Activated T-cell treated with anti-CD3 and anti-CD28 coated beads, Interleukin-2, amount 50 U/mL, for 1 hour (primary cell): Measurements from ENCODE around the gene BCAS3.

ENCODE experiments used
- DNase-seq: peaks from one replicate; pipeline ENCODE4 v3.0.0-alpha.2; 2020

Gene BCAS3

DNA sequence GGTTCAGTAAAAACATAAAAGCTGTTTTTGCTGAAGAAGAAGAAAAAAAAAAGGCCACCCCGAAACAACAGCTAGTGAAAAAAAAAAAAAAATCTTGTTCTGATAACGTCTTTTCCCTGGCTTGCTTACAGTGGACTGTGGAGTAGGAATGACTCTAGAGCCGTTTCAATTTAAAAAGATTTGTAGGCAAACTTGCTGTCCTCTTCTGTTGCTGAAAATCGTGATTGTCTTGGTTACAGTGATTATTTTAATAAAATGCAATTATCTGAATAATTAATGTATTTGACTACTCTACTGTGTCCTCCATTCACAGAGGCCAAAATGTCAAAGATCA is 531.4 kb downstream of the BCAS3 start:
- DNase-seq: no peak

DNA sequence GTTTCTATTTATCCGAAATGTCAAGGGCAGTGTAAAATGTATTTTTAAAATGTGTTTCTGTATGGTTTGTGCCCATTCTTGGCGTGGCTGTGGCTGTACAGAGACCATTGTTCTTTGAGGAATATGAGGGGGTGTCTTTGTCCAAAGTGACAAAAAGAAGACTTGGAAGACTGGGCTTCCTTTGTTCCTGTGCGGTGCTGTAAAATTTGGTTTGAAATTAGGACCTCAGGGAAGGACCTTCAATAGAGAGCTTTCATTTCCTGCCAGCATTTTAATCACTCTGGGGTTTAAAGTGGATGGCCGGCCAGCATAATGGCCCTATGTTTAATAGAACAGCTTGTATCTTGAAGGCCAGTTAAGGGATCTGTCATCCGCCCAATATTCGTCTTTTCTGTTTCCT is 531.9 kb downstream of the BCAS3 start:
- DNase-seq: no peak

DNA sequence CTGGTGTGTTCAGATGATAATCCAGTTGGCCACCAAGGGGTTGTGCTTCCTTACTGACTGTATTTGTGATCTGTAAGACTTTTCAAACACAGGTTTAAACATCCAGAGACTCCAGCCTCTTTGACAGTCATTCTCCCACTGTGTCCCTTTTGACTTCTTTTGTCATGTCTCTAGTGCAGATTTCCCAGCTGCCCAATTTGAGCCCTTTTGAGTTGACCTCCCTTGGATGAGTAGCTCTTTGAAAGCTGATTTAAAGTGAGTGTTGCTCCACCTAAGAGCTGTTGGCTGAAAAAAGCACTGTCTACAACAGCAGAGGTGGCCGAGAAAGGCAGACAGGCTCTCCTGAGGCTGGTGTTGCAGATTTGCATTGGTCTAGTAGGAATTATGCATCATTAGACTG is 533.6 kb downstream of the BCAS3 start:
- no peak for DNase-seq

DNA sequence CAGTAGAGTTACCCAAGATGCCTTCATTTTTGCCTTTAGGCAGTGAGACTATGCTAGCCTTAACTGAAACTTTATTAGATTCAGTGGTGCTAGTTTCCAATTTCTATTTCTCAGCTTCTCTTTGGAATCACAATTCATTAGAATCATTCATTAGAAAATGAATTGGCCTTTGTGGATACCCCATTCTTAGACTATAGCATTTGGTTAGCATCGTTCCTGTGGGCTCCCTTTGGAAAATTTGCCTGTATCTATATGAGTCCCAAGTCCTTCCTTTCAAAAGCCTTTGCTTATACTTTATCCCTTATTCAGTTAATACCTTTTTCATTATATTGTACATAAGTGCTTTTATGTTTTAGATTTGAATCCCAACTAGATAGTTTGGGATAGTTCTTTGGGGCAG is 535.0 kb downstream of the BCAS3 start:
- no peak for DNase-seq

DNA sequence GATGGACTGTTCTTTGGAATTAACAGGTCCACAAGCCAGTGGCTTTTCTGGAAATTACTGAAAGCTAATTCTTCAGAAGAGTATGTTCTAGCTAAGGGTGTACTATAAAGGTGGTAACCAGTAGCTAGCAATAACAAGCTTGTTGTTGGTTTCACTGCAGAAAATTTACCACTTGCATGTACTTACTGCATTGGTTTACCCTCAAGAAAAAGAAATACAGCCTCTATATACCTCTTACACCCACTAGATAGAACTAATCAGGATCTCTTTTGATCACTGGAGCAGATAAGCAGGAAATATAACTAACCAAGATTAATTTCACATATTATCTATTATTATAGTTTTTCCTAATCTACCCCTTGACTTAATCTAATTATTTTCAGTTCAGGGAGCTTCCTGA is 537.1 kb downstream of the BCAS3 start:
- no peak for DNase-seq

DNA sequence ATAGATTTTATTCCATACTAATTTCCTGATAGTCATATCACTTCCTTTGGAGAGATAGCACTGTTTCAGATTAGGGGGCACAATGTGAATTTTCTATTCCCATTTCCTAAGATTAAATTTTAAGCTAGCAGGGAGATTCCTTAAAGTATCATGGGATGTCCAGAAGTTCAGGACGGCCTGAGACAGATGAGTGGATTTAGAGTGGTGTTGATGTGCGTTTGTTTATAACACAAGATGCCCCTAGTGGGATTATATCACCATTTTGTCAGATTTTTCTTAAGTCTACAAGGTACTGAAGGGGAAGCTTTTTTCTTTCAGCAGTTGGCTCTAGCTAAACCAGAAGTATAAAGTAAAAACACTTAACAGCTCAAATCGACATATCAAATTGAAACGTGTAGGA is 538.4 kb downstream of the BCAS3 start:
- DNase-seq: no peak

DNA sequence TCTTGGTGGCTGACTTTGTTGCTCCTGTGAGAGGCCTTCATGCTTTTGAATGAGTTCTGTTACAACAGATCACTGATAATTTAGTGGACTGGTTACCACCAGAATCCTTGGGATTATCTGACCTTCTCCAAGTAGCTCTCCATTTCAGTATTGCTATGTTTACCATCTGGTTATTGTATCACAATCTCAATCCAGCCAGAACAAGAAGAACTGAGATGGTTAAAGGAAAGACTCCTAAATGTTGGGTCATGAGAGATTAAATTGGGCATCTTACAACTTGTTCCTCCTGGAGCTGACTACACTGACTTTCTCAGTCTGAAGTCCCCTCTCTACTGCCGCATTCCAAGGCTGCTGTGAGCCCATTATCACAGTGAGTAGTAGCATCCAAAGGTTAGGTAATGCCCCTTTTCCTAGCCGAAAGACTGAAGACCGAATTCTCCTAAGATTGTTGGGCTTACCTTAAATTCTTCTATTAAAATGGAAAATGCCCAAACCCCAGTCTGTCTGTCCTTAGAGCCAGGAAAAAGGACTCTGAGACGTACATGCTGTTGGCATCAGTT is 540.3 kb downstream of the BCAS3 start:
- no peak for DNase-seq

DNA sequence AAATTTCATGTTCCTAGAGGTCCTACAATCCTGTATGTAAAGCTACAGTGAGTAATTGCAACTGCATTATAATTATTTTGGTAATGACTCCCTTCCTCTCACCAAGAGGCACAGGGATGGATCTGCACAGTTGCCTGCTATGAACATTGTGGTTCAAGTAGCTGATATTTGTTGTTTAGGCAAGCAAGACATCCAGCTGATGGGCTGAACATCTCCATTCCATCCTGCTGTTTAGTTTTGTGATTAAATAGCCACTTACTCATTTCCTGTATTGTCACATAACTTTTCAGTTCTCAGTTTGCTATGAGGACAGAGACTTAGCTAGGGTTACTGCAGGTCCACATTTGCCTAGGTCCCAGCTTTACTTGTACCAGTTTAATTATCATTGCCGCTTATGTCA is 540.8 kb downstream of the BCAS3 start:
- DNase-seq: no peak

DNA sequence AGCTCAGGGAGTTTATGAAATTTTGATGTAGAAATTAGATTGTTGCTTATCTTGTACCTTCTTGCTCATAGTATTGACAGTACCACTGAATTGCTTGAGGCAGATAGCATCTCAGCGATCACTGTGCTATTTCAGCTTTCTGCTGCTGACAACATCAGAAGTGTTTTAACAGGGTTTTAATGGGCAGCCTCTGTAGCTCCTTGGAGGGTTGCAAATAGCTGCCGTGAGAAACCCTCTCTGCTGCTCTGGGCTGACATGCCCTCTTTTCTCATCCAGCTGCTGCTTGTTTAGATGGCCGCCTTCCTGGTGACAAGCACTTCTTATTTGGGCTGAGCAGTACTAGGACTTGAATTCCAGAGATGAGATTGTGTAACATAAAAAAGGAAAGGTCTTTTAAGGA is 541.8 kb downstream of the BCAS3 start:
- no peak for DNase-seq

DNA sequence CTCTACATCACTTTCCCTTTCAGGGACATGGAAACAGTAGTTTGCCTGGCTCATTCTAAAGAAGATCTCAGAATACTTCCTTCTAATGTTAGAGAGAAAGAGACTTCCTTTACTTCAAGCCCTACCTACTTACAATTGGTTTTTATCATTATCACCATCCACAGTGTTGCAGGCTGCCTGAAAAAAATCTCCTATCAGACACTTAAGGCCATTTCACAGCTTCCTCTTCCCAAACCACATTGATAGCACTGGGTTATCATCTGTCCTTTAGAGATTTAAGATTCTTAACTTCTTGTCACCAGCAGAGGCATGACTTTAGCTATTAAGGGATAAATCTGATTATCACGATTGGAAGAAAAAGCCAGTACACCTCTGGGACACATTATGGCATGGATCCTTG is 543.5 kb downstream of the BCAS3 start:
- no peak for DNase-seq

DNA sequence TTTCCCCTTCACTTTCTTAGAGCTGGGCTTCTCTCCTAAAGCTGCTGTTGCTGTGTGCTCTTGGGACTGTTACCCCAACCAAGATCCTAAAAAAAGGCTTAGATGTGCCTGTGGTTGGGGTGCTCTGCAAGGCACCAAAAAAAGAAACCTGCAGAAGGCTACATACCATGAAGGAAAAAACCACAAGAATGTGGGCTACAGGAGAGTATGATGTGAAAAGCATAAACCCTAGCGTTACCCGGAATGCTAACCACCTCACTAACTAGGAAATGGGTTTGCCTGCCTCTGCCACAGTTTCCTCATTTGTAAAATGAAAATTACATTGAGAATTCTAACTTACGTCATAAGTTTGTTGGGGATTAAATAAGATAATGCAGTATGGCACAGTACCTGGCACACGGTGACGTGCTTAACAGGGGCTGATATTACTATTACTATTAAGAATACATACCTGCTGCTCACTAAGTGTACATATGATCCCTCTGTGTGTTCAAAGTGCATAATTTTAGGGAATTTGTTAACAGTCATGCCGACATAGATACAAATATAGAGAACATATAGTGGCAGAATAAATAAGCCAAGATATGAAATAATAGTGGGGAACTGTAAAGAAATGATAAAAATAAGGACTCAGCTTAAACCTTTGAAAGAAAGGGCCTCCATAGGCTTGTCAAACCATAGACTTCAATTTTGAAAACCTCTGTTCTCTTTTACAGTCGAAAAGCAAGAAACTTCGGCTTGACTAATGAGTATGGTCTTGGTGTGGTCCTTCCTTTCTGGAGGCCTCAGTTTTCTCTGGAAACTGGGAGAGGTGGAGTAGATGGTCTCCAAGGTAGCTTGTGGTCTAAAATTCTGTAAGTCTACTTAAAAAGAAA is 544.2 kb downstream of the BCAS3 start:
- no peak for DNase-seq

DNA sequence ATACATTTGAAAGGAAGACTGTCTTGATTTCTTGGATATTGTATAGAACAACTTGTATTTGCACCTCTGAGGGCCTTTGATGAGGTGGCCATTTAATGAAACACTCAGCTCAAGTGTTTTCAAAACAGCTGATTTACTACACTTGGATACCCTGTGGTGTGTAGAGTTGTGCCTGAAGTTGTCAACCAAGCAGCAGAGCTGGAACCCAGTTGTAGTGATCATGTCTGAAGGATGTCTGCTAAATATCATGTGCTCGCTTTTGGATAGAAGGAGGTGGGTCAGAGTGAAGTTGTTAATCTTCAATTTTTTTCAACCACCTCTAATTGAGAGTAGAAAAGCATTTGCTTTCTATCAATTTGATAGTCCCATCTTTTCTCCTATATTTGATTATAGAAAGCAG is 546.1 kb downstream of the BCAS3 start:
- no peak for DNase-seq

DNA sequence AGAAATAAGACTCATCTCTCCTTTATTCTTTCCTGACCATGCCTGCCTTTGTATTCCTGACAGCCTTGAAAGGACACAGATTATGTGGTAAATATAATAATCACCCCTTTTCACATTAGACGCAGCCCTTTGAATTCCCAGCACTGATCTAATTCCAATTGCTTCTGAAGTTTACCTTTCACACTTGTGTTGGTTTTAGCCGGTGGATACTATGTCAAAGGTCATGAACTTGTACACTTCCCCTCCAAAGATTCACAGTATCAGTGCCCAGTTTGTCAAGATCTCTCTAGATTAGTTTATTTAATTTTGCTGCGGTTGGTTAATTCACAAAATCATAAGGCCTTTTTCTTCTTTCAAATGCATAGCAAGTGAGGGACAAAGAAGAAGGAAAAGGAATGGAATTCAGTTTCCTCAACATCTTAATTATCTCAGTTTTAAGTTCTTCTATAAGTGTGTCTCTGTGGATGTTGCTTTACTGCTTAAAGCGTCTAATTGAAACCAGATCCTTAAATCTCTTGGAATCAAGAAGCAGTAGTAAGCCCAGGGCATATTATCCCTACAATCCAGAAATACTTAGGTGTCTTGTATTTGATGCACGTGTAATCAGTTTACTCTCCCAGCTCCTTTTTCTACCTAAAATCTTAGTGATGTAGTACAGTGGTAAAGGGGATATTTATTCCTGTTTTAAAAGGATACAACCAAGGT is 547.7 kb downstream of the BCAS3 start:
- no peak for DNase-seq

DNA sequence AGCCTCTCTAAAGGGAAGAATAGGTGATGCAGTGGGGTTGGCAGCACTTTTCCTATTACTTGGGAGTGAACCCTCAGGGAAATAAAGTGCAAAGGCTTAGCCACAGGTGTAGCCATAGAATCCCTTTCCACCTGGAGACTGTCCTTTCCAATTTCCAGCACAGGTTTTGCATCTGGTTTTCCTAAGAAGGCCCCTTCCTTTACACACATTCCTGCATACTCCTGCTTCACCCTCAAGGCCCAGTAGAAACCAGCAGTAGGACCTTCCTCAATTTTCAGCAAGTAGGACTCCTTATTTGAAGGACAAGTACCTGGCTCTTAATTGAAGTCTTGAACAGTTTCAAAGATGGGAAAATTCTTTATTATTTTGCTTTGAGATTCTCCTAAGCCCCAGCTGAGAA is 550.2 kb downstream of the BCAS3 start:
- DNase-seq: no peak

DNA sequence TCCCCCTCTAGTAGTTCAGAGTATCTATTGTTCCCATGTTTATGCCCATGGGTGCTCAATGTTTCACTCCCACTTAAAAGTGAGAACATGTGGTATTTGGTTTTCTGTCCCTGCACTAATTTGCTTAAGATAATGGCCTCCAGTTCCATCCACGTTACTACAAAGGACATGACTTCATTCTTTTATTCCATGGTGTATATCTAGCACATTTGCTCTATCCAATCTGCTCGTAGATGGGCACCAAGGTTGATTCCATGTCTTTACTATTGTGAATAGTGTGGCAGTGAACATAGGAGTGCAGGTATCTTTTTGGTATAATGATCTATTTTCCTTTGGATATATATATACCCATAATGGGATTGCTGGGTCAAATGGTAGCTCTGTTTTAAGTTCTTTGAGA is 552.8 kb downstream of the BCAS3 start:
- DNase-seq: no peak

DNA sequence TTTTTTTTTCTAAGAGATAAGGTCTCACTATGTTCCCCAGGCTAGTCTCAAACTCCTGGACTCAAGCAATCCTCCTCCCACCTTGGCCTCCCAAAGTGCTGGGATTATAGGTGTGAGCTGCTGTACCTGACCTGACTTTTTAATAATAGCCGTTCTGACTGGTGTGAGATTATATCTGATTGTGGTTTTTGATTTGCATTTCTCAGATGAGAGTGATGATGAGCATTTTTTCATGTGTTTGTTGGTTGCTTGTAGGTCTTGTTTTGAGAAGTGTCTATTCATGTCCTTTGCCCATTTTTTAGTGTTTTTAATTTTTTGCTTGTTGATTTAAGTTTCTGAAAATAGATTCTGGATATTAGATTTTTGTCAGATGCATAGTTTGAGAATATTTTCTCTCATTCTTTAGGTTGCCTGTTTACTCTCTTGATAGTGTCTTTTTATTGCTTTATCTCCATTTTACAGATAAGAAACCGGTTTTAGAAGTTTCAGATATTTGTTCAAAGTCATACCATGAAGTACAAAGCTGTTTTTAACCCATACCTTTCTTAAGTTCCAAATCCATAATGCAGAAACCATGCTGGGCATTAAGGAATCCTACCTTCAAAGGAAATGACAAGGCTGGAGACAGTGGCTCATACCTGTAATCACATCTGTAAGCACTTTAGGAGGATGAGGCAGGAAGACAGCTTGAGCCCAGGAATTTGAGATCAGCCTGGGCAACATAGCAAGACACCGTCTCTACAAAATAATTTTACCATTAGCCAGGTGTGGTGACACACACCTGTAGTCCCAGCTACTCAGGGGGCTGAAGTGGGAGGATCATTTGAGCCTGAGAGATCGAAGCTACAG is 553.5 kb downstream of the BCAS3 start:
- DNase-seq: no peak

DNA sequence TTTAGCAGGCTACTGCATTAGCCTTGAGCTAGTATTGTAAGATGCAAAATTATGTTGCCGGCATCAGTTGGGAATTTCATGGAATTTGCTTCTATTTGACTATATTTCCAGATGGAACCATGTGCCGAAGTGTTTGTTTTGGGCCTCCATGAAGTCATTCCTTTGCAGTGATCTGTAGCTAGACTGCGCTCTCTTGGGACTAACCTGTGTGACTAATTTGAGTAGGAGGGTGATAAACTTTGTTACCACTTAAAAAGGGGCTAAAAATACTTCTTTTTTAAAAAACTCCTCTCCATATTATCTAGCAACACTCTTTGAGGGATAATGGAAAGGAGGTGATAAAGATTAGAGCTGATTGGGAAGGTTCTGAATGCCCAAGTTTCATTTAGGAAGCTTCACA is 555.2 kb downstream of the BCAS3 start:
- no peak for DNase-seq

DNA sequence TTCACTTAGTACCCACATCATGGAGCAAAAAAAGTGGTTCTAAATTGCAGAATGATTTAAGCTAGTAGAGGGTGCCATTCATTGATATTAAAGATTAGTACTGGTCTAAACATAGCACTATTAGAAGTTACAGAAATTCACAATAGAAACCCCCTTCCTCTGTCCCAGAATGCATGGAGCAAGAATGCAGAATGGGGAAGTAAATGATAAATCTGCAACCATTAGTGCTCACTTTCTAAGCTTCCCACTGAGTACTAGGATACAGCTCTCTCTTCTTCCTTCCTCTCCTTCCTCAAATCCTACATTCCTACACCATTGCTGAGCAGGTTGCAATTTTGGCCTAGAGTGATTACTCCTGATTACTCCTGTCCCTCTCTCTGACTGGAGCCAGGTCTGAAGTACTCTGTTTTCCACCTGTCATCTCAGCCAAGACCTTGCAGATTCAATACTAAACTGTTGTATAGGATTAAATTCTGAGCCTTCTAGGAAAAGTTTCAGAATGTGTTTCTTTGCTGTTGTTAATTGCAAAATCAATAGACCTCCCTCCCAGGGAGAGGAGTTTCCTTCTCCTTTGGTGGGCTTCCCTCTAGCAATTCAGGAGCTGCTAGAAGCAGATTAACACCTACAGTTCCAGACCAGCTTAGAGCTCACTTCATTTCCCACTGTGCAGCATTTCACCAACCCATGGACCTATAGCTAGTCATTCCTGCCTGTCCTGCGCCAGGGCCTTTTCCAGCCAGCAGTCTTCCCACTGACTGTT is 556.5 kb downstream of the BCAS3 start:
- DNase-seq: no peak

DNA sequence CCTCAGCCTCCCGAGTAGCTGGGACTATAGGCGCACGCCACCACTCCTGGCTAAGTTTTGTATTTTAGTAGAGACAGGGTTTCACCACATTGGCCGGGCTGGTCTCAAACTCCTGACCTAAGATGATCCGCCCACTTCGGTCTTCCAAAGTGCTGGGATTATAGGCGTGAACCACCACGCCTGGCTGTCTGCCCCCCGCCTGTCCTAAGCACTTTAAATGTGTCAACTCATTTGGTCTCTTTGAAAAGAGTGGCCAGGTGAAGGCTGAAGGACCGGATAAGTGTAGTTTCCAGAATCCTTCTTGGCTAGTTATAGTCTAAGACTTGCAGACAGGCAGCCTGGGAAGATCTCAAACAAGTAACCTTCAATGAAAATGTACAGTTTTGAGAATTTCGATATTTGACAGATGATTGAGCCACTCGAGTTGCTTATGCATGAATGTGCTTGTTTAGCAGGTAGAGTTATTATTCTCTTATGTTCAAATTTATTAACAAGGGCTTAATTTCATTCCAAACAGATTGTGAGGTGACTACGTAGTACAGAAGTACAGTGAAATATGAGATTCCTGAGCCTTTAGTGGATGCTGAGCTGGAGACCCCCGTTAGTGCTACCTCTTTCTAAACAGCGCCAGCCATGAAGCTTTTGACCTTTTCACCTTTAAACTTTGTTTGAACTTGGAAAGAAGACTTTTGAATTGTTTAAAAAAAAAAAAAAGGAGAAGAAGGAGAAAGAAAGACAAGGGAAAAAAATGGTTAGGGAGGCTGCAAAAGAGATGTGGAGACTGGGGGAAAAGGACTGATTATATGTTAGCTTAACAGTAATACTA is 557.6 kb downstream of the BCAS3 start:
- no peak for DNase-seq

DNA sequence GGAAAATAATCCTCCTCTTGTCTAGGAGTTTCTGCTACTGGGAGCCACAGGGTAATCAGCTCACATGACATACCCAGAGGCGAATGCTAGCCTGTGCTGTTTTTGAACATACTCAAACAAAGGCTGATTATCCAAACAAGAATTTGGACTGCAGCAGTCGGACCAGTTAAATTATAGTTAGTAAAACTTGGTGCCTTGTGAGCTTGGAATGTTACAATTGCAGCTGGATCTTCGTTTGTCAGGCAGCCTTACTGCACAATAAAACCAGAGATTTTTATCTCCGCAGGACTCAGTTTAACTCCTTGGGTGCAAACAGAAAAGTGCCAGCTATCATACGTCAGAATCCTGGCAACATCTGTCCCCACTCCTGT is 558.2 kb downstream of the BCAS3 start:
- DNase-seq: no peak

DNA sequence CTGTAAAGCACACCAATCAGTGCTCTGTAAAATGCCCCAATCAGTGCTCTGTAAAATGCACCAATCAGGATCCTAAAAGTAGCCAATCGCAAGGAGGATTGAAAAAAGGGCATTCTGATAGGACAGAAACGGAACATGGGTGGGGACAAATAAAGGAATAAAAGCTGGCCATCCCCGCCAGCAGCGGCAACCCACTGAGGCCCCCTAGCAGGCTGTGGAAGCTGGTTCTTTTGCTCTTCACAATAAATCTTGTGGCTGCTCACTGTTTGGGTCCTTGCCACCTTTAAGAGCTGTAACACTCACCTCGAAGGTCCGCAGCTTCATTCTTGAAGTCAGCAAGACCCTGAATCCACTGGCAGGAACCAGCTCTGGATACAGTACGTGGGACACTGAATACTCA is 559.6 kb downstream of the BCAS3 start:
- DNase-seq: no peak

DNA sequence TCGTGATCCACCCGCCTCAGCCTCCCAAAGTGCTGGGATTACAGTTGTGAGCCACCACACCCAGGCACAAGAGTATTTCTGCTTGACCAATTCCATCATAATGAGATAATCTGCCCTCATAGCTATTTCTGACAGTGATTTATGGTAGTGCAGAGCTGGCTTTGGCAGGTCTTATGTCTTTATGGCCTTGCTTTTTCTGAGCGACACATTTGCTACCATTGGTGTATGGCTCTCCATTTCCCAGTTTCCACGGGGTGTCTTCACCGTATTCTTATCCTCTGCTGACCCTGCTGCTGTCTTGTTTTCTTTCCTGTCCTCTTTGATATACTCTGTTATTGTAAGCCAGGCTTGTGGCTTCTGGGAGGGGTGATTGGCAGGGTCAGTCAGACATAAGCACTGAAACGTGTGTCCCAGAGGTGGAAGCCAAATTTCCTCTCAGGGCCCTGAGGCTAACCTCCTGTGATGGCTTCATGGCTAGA is 560.8 kb downstream of the BCAS3 start:
- DNase-seq: no peak
